ENCODE data around the gene TMIGD2. TPM values are rescaled to one million over a fixed set of nuclear protein-coding genes. Genes with fewer than 3 reads are reported as not detected.

Gene TMIGD2
- total RNA-seq, 6 experiments from 2014 or later: 0.24 to 0.32 TPM; not detected in 4

GRCh38 chr19:4346020-4346383 is 43.8 kb upstream of the TMIGD2 start:
- Histone ChIP-seq H3K27ac (peak overlapping the region in 1 of 3 donors; percentile 45), H3K9me3 (no peaks in the 10 kb centered on the region), H3K27me3 (no peaks in the 10 kb centered on the region), H3K36me3 (no peaks in the 10 kb centered on the region), H3K4me1 (peaks cover 0 to 34% (median 14%) of the 10 kb centered on the region in 4 donors), H3K4me3 (no peak overlapping the region)
- intact Hi-C loops (cut with DNase I): no loop called here
- no peak for ATAC-seq
- WGBS (ENCODE audit: insufficient coverage, low coverage, low lambda C conversion rate, missing lambda C conversion rate): 60% methylated on average over 5 of the region's 6 CpGs
- TF ChIP-seq, protein P1, sequence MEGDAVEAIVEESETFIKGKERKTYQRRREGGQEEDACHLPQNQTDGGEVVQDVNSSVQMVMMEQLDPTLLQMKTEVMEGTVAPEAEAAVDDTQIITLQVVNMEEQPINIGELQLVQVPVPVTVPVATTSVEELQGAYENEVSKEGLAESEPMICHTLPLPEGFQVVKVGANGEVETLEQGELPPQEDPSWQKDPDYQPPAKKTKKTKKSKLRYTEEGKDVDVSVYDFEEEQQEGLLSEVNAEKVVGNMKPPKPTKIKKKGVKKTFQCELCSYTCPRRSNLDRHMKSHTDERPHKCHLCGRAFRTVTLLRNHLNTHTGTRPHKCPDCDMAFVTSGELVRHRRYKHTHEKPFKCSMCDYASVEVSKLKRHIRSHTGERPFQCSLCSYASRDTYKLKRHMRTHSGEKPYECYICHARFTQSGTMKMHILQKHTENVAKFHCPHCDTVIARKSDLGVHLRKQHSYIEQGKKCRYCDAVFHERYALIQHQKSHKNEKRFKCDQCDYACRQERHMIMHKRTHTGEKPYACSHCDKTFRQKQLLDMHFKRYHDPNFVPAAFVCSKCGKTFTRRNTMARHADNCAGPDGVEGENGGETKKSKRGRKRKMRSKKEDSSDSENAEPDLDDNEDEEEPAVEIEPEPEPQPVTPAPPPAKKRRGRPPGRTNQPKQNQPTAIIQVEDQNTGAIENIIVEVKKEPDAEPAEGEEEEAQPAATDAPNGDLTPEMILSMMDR (IDR thresholded peaks at IDR 0.05): no peak
- no peak for TF ChIP-seq POLR2A (IDR thresholded peaks at IDR 0.05)
- DNase-seq: no peak

GRCh38 chr19:4345342-4346019 is 43.3 kb upstream of the TMIGD2 start:
- Histone ChIP-seq H3K27ac (peak overlapping the region in 1 of 3 donors; percentile 45), H3K4me3 (peak overlapping the region in 1 of 3 donors; percentile 3), H3K27me3 (no peaks in the 10 kb centered on the region), H3K4me1 (peaks cover 0 to 38% (median 15%) of the 10 kb centered on the region in 4 donors), H3K9me3 (no peaks in the 10 kb centered on the region), H3K36me3 (no peaks in the 10 kb centered on the region)
- intact Hi-C loops (cut with DNase I): no loop called here
- 80% methylated on average over 1 of the region's 15 CpGs for WGBS (ENCODE audit: insufficient coverage, low coverage, low lambda C conversion rate, missing lambda C conversion rate)
- TF ChIP-seq, protein P1 (IDR thresholded peaks at IDR 0.05): no peak
- no peak for TF ChIP-seq POLR2A (IDR thresholded peaks at IDR 0.05)
- peak; percentile 0 to 25 (median 8) for ATAC-seq
- DNase-seq: peak; percentile 71 to 91 (median 90)

DNA sequence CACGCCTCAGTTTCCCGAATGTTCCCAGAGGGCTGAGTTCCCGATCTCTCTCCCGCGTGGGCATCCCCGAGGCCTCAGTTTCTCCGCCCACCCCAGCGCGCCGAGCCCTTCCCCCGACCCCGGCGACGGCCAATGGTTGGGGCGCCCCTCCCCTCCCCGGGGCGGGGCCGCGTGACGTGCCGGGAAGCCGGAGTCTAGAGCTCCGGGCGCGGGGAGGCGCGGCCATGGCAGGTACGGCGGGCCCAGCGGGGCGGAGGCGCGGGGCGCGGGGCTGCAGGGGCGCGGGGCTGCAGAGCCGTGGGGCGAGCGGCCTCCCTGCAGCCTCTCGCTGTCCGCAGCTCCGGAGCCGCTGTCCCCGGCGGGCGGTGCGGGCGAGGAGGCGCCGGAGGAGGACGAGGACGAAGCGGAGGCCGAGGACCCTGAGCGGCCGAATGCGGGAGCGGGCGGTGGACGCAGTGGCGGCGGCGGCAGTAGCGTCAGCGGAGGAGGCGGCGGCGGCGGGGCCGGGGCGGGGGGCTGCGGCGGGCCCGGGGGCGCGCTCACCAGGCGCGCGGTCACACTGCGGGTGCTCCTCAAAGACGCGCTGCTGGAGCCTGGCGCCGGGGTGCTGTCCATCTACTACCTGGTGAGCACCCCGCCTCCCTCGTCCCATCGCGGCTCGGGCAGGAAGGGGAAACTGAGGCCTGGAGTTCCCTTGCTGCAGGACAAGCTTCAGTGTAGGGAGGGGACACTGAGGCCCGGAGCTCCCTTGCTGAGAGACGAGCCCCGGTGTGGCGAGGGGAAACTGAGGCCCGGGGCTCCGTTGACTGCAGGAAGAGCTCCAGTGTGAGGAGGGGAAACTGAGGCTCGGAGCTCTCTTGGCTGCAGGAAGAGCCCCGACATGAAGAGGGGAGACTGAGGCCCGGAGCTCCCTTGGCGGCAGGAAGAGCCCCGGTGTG is 41.5 kb upstream of the TMIGD2 start, which contains the start of gene MPND:
Gene MPND, plus strand, starts transcription at position 193 of the 938 bp plus-strand sequence. Its CDS starts 32 bp downstream, at position 225.
- peaks cover 0 to 52% (median 17%) of the 10 kb centered on the region in 4 donors for H3K4me1 ChIP-seq
- peak; percentile 96 for DNase-seq
- peak; percentile 75 for TF ChIP-seq POLR2A (IDR thresholded peaks at IDR 0.05)
- TF ChIP-seq, protein P1 (IDR thresholded peaks at IDR 0.05): no peak
- intact Hi-C loops (cut with DNase I): no loop called here
- peak; percentile 67 to 78 (median 70) for ATAC-seq
- no peaks in the 10 kb centered on the region for H3K27me3 ChIP-seq
- peak within 1 kb of the TSS; percentile 45 to 68 (median 59) for H3K4me3 ChIP-seq
- H3K27ac ChIP-seq: peak within 1 kb of the TSS; percentile 84 to 89 (median 88)
- no peaks in the 10 kb centered on the region for H3K36me3 ChIP-seq
- 9% methylated on average over 18 of the region's 101 CpGs for WGBS (ENCODE audit: insufficient coverage, low coverage, low lambda C conversion rate, missing lambda C conversion rate)
- no peaks in the 10 kb centered on the region for H3K9me3 ChIP-seq

DNA sequence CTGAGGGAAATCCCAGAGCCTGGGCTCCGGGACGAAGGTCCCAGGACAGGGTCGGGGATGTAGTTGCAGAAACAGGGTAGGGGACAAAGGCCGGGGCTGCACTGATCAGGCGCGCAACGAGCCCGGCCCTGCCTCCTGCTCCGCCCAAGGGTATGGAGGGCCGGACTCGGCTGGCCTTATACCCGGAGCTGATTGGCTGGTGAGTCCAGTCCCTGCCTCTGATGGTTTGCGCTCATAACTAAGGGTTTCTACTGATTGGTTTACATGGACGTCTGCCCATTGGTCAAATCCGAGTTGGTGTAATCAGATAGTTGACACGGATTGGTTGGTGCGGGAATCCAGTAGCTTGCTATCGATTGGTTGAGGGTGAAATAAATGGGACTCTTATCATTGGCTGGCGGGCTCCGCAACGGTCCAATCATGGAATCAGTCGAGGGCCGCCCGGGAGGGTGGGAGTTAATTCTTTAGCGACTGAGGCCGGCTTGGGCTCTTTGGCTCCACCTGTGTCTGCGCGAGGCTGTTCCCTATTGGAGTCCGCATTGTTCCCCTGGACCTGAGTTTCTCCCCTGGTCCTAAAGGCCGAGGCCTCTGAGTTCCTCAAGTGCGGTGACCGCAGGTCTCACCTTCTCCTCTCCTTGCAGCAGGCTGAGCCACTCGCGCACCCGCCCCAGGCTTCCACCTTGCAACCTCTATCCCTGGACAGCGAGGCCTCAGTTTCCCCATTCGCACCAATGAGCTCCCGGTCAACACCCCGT is 40.6 kb upstream of the TMIGD2 start:
- H3K4me1 ChIP-seq: peaks cover 0 to 53% (median 18%) of the 10 kb centered on the region in 4 donors
- H3K27me3 ChIP-seq: no peaks in the 10 kb centered on the region
- no peaks in the 10 kb centered on the region for H3K9me3 ChIP-seq
- no peaks in the 10 kb centered on the region for H3K36me3 ChIP-seq
- intact Hi-C loops (cut with DNase I): no loop called here
- peak overlapping the region; percentile 45 to 68 (median 59) for H3K4me3 ChIP-seq
- ATAC-seq: peak; percentile 75 to 90 (median 84)
- 0% methylated on average over 17 of the region's 39 CpGs for WGBS (ENCODE audit: insufficient coverage, low coverage, low lambda C conversion rate, missing lambda C conversion rate)
- DNase-seq: peak; percentile 96 to 99 (median 99)
- H3K27ac ChIP-seq: peak overlapping the region; percentile 84 to 89 (median 88)
- TF ChIP-seq, protein P1 (IDR thresholded peaks at IDR 0.05): peak in 3 of 4 donors; percentile 21 to 34 (median 34)
- peak; percentile 76 for TF ChIP-seq POLR2A (IDR thresholded peaks at IDR 0.05)

All from right lobe of liver (tissue), 6 donors.